ENCODE data around the gene SNAI1.

DNA sequence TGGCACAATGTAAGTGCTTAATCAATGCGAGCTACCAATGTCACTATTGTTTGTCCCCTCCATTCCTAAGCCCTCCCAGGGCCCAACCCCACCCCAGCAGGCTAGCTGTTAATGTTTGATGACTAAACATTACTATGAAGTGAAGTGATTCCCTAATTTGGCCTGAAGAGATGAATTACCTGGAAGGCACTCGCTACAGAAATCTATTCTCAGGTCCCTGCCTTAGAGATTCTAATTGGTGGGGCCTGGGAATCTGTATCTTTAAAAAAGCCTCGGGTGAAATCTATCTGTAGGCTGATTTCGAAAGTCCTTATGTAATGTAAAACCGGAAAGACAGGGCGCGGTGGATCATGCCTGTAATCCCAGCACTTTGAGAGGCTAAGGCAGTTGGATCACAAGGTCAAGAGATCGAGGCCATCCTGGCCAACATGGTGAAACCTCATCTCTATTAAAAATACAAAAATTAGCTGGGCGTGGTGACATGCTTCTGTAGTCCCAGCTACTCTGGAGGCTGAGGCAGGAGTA, 16.9 kb upstream of the SNAI1 start:
- no peak for TF ChIP-seq POLR2A (IDR thresholded peaks at IDR 0.05)
- TF ChIP-seq, protein P1, sequence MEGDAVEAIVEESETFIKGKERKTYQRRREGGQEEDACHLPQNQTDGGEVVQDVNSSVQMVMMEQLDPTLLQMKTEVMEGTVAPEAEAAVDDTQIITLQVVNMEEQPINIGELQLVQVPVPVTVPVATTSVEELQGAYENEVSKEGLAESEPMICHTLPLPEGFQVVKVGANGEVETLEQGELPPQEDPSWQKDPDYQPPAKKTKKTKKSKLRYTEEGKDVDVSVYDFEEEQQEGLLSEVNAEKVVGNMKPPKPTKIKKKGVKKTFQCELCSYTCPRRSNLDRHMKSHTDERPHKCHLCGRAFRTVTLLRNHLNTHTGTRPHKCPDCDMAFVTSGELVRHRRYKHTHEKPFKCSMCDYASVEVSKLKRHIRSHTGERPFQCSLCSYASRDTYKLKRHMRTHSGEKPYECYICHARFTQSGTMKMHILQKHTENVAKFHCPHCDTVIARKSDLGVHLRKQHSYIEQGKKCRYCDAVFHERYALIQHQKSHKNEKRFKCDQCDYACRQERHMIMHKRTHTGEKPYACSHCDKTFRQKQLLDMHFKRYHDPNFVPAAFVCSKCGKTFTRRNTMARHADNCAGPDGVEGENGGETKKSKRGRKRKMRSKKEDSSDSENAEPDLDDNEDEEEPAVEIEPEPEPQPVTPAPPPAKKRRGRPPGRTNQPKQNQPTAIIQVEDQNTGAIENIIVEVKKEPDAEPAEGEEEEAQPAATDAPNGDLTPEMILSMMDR (IDR thresholded peaks at IDR 0.05): no peak
